GM21367 (cell line): Measurements from ENCODE around the gene ZSCAN21.

Experiments used
- ATAC-seq: cut with Tn5 transposase; IDR thresholded peaks from one replicate; pipeline ENCODE4 v1.9.1; 2021; ENCODE audit not compliant: unreplicated experiment

Gene ZSCAN21

DNA sequence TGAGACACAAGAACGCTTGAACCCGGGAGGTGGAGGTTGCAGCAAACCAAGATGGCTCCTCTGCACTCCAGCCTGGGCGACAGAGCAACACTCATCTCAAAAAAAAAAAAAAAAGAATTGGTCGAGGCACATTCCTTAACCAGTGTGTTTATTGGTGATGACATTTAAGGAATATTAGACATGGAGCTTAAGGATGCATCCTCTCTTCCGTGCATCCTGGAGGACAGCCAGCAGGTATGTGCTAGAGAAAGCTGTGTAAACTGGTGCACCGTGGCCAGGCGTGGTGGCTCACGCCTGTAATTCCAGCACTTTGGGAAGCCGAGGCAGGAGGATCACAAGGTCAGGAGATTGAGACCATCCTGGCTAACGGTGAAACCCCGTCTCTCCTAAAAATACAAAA lies 22.4 kb upstream of the ZSCAN21 start:
- ATAC-seq, result no peak

DNA sequence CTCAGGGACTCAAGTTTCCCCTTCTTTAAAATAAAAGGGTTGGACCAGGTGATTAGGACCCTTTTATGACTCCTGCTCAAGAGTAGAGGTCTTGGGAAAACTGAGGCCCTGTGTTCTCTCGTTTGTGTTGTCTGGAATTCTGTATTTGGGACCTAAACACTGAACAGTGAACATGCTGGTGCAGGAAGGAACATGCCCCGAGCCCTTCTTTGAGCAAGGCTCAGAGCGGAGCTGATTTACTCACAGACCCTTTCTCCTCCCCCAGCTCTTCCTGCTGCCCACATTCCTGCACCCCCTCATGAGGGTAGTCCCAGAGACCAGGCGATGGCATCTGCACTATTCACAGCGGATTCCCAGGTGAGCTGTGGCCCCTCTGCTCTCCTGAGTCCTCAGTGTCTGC lies 20.0 kb upstream of the ZSCAN21 start:
- no peak for ATAC-seq

DNA sequence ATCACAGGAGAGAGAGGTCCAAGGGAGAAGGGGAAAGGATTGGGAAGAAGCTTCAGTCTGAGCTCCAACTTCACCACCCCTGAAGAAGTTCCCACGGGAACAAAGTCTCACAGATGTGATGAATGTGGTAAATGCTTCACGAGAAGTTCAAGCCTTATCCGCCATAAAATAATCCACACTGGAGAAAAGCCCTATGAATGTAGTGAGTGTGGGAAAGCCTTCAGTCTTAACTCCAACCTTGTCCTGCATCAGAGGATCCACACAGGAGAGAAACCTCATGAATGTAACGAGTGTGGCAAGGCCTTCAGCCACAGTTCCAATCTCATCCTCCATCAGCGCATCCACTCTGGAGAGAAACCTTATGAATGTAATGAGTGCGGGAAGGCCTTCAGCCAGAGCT lies 16.0 kb upstream of the ZSCAN21 start:
- no peak for ATAC-seq

DNA sequence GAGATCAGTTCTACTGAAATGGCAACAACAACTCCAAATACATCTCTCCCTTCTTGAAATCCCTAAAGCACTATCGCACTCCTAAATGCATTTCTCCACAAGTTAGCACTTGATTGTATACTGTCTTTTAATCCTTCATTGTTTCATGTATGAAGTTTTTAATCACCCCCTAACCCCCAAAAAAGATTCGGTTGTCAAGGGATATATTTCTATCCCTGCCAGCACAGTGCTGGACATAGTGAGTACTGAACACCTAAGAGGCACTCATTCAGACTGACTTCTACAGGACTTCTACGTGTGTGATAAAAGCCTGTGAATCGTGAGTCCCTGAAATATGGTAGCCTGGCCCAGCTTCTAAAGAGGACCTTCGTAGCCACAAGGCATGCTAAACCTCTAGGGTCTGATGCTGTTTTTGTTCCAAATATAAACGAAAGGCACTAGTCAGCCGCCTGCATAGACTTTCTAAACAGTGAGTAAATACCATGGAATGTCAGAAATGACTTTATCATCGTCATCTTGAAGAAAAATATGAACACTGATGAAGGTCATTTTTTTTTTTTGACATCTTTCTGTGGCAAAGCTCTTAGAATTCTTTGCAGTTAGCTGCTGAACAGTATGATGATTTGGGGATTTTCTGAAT lies 14.6 kb upstream of the ZSCAN21 start:
- no peak for ATAC-seq

DNA sequence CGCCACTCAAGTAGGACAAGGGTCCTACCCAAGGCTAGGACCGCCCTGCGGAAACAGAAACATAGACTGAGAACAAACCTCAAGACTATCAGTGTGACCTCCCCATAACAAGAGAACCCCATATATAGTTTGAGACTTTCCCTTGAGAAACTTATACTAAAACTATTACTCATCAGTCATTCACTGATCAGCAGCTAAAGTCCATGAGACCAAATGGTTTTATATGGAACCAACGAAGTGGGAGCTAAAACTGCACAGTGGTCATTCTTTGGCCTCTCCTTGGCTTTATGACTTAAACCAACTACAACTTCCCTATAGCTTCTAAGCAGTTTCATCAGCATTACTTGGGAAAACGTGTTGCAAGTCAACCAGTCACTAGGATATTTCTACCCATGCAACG lies 13.7 kb upstream of the ZSCAN21 start:
- ATAC-seq, result no peak

DNA sequence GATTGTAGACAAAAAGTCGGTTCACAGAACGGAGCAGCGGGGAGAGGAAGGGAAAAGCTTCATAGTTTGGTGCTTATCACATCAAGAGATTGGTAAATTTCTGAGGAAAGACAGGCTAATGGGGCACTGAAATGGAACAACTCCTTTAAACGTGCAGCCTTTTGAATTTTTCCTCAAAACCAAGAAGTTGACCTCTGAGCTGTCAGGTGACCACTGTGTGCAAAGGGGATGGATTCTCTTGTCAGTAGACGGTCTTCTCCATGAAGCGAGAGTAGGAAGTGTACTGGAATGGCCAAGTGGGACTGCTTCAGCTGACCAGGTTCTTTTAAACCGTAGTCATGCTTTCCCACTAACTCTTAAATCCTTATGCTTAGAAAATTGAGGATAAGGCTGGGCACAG lies 11.2 kb upstream of the ZSCAN21 start:
- no peak for ATAC-seq

DNA sequence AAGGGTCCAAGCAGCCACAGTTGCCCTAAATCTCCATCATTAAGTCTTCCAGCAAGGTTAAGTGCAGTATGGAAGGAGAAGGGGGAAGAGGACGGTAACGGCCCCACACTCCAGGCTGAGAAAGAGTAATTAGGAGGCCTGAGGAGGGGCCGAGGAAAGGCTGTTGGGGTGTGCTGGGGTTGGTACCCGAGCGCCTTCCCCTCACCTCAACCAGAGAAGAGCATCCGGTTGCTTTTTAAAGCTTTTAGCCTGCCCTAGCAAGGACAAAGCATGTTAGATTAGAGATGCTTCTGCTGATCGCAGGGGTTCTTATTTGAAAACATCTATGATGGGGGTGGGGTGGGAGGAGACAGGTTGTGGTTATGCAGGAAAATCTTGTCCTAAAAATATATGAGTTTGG lies 9.0 kb upstream of the ZSCAN21 start:
- ATAC-seq, result no peak

DNA sequence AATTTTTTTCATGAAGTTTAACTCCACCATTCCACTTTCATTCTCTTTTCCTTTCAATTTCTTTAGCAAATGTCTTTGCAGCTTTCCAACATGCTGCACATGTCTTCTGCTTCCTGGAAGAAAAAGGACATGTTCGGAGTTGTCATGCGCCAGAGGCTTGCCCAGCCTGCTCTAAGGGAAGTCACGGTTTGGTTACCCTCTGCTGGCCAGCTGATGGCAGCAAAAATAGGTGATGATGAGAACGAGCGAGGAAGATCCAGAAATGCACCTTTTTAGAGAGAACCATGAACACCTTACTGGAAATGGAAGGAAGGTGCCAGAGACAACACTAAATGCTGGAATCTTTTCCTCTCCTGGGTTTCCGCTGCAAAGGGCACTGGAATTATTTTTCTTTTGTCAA lies 4.9 kb upstream of the ZSCAN21 start:
- ATAC-seq, result no peak

DNA sequence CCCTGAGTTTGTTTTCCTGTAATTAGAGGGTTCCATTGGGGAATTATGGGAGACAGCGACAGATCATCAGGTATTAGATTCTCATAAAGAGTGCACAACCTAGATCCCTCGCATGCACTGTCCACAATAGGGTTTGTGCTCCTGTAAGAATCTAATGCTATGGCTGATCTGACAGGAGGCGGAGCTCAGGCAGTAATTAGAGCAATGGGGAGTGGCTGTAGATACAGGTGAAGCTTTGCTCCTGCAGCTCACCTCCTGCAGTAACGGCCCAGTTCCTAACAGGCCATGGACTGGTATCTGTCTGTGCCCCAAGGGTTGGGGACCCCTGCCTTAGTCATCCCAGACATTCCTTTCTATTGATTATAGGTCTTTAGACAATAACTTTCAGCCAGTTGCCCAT lies 894 bp upstream of the ZSCAN21 start:
- ATAC-seq, result no peak

DNA sequence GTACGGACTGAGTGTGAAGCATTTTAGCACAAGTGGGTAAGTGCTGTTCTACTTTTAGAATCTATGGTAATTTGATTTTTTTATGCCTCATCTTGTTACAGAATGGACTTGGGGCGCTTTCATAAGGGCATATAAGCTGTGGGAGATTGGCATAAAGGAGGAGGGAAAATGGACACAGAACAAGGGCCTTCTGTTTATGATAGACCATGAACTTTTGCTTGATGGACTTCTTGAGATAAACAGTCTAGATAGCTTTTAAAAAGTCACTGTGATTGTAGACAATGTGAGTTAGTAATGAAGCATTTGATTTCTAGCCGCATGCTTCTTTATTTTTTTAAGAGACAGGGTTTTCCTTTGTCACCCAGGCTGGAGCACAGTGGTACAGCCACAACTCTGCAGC lies 2.0 kb downstream of the ZSCAN21 start:
- no peak for ATAC-seq

DNA sequence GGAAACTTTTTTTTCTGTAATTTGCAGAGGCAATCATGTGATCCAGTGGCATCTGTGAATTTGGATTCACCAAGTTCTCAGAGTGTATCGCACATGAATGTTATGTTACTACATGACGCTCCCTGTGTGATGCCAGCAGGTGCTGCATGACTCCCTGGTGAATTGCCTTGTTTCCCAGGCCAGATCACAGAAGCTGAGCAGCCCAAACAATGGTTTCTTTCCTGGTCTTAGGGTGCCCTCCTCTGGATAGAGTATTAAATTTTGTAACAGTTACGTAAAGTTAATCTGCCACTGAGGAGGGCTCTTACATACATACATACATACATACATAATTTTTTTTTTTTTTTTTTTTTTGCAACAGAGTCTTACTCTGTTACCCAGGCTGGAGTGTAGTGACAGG lies 3.6 kb downstream of the ZSCAN21 start:
- ATAC-seq, result no peak

DNA sequence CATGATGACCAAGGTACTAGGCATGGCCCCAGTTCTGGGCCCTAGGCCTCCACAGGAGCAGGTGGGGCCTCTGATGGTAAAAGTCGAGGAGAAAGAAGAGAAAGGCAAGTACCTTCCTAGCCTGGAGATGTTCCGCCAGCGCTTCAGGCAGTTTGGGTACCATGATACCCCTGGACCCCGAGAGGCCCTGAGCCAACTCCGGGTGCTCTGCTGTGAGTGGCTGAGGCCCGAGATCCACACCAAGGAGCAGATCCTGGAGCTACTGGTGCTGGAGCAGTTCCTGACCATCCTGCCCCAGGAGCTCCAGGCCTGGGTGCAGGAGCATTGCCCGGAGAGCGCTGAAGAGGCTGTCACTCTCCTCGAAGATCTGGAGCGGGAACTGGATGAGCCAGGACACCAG lies 7.4 kb downstream of the ZSCAN21 start:
- ATAC-seq, result no peak

DNA sequence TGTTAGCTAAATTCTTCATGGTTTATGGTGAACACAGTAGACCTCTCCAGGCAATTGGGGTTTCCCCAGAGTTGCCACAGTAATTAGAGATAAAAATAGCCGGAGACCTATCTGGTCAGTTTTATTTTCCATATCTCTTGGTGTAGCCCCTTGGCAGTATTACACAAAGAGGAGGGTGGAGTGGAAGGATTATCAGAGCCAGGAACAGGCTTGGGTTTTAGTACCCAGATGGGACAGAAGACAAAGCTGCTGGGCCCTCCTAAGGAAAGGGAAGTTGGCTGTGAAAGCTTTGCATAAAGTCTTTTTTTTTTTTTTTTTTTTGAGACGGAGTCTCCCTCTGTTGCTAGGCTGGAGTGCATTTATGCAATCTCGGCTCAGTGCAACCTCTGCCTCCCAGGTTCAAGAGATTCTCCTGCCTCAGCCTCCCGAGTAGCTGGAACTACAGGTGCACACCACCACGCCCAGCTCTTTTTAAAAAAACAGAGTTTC lies 9.7 kb downstream of the ZSCAN21 start:
- ATAC-seq, result no peak

DNA sequence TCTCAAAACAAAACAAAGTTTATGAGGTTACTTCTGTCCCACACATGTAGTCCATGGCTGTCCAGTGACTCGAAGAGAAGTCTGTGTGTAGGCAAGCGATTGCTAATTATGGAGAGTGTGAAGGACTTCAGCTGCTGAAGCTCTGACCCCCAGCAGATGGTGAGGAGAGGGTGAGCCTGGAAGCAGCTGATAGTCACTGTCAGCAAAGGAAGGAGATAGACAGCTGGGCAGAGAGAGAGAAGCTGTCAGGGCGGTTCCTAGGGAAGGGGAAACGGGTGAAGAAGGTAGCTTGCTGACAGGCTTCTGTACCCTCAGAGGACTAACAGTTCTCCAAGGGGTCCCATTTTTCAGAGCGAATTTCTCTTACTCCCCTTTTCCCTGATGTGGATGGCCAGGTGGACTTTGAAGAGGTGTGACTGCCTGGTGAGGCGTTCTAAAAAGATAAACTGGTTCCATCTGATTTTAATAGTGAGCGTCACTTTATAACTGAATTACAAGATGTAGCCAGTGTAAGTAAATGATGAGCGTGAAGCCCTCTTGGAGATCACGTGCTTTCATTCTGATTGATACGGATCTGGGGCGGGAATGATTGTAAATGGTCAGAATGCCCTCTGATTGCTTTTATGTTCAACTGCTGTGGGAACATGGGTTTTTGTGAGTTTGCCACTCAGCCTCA lies 12.1 kb downstream of the ZSCAN21 start:
- no peak for ATAC-seq

DNA sequence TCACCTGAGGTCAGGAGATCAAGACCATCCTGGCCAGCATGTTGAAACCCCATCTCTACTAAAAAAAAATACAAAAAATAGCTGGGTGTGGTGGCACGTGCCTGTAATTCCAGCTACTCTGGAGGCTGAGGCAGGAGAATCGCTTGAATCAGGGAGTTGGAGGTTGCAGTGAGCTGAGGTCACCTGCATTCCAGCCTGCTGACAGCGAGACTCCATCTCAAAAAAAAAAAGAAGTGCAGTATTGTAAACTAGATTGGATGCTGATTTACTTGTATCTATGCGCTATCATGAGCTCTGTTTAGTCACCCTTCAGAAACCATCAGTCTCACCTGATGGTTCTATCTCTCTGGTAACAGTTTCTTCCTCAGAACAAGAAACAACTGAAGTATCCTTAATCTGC lies 13.8 kb downstream of the ZSCAN21 start:
- no peak for ATAC-seq

DNA sequence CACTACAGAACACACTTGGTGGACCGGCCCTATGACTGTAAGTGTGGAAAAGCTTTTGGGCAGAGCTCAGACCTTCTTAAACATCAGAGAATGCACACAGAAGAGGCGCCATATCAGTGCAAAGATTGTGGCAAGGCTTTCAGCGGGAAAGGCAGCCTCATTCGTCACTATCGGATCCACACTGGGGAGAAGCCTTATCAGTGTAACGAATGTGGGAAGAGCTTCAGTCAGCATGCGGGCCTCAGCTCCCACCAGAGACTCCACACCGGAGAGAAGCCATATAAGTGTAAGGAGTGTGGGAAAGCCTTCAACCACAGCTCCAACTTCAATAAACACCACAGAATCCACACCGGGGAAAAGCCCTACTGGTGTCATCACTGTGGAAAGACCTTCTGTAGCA lies 14.6 kb downstream of the ZSCAN21 start:
- no peak for ATAC-seq

DNA sequence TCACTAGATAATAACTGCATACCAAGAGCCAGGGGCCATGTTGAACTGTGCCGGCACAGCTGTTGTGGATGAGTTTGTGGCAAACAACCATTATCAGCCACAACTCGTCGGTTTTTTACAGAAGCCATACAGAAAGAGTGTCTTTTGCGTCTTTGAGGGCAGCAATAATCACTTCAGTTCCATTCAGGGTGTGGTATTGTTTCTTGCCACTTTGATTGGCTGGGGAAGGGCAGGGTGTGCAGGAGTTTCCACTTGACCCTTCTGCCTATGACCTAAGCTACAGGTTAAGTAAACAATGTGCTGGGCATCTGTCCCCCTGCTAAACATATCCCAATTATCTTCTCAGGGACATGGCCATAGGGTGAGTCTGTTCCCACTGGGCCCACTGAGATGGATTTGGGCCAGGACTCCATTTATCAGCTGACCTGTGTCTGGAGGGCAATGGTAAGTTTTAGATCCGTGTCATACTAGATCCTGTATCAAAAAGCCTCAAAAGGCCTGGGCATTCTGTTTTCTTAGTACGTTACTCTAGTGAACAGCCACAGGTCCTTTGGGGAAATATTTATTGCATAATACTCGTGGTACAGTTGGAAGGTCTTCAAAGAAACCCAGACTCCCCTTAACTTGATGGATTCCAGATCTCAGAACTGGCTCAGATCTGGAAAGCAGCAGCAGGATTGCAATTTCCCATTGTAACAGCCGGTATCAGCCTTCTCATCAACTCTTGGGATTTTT lies 16.0 kb downstream of the ZSCAN21 start:
- no peak for ATAC-seq

DNA sequence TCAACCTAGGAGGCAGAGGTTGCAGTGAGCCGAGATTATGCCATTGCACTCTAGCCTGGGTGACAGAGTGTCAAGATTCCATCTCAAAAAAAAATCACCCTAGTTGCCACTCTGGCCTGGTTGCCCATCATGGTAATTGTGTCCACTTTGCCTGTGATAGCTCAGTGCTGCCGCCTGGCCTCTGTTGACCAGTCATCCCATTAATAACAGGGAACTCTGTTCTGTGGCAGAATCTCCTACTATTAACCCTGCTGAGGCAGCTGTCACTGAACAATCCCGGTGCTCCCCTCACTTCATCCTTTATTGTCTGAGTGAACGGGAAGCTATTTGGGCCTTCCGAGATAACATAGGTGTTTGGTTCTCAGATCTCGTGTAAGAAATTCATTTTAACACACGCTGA lies 17.4 kb downstream of the ZSCAN21 start:
- ATAC-seq, result no peak

DNA sequence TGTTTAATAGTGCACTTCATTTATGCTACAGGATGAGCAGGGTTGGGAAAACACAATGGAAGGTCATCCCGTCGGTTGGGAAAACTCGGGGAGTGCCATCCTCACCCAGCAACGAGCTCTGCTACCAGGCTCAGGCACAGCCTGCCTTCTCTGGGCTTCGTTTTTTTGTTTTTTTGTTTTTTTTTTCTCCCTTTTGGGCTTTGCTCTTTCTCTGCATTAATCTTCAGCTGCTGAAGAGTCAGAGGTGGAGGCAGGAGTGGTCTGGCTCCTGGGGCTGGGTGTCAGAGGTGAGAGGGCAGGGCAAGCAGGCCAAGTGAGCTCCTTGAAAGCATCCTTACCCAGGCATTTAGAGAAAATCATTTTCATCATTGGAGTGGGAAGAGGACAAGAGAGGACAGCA lies 20.4 kb downstream of the ZSCAN21 start:
- no peak for ATAC-seq

DNA sequence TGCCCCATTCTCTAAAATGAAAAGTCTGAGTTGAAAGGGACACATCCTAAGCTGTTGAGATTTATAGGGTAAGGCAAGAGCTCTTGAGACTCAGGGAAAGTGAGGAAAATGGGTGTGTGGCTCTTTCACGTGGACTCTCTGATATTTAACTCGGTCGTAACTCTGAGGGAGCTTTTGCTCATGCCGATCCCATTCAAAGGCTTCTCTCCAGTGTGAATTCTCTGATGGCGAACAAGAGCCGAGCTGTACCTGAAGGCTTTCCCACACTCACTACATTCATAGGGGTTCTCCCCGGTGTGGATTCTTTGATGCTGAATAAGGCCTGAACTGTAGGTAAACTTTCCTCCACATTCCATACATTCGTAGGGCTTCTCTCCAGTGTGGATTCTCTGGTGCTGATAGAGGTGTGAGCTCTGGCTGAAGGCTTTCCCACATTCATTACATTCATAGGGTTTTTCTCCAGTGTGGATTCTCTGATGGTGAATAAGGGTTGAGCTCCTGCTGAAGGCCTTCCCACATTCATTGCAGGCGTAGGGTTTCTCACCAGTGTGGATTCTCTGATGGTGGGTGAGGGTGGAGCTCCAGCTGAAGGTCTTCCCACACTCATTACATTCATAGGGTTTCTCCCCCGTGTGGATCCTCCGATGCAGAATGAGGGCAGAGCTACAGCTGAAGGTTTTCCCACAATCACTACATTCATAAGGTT lies 21.6 kb downstream of the ZSCAN21 start:
- ATAC-seq, result no peak

DNA sequence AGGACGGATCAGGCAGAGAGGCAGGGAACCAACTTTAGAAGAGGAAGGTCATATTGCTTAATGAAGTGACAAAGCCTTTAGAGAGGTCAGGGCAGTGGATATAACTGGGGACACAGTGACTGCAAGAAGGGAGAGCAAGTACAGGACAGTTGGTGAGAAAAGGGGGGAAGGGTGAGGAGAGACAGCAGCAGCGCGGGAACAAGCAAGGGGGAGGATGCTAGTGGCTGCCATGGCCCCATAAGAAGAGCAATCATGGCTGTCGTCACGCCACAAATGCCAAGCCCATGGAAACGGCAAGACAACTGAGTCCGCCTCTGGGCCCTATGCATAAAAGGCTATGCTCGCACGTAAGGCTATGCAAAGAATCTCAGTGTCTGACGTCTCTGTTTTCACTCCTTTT lies 22.9 kb downstream of the ZSCAN21 start:
- no peak for ATAC-seq

DNA sequence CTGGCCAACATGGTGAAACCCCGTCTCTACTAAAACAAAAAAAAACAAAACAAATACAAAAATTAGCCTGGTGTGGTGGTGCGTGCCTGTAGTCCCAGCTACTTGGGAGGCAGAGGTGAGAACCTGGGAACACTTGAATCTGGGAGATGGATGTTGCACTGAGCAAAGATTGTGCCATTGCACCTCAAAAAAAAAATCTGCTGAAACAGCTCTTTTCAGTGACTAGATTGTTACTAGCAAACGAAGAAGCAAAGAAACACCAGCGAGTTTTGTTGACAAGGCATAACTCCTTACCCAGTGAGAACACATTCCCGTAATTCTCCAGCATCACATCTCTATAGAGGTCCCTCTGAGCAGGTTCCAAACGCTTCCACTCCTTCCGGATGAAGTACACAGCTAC lies 25.3 kb downstream of the ZSCAN21 start:
- no peak for ATAC-seq
